CD8-positive, alpha-beta memory T cell (primary cell): Measurements from ENCODE around the gene SYT2. TPM values are rescaled to one million over a fixed set of nuclear protein-coding genes. Genes with fewer than 3 reads are reported as not detected.

Experiments used
- CTCF ChIA-PET: fragments of 350-600 bp; sonication (Branson Sonifier 250); formaldehyde crosslinking; loops from one replicate; lab custom pipeline; 2021; ENCODE audit warnings: antibody characterized with exemption; lab: Charles Lee
- POLR2A ChIA-PET: fragments of 350-600 bp; sonication (Branson Sonifier 250); formaldehyde crosslinking; loops from one replicate; lab custom pipeline; 2021; ENCODE audit warnings: antibody characterized with exemption; lab: Charles Lee
- DNase-seq, 5 donors: peaks; one replicate each; pipeline versions ENCODE4 v3.0.0 to v3.0.0-alpha.2; 2020 to 2022; ENCODE audit warnings: mixed read lengths in 1 of 5
- H3K27ac ChIP-seq: one replicate; pipeline ENCODE4 v1.7.0; 2013; ENCODE audit warnings: low read depth, mild to moderate bottlenecking, low read length, moderate library complexity
- H3K27me3 ChIP-seq: 2 replicates; pipeline ENCODE4 v1.7.0; 2013; ENCODE audit warnings: low read length, mild to moderate bottlenecking; ENCODE audit not compliant: insufficient read depth, poor library complexity, severe bottlenecking
- H3K36me3 ChIP-seq: 2 replicates; pipeline ENCODE4 v1.7.0; 2013; ENCODE audit warnings: mild to moderate bottlenecking, low read length, moderate library complexity; ENCODE audit not compliant: insufficient read depth
- H3K4me1 ChIP-seq: 2 replicates; pipeline ENCODE4 v1.7.0; 2013; ENCODE audit warnings: mild to moderate bottlenecking, low read length, moderate library complexity; ENCODE audit not compliant: insufficient read depth
- H3K4me3 ChIP-seq: 2 replicates; pipeline ENCODE4 v1.7.0; 2013; ENCODE audit warnings: mild to moderate bottlenecking, low read length
- H3K9me3 ChIP-seq: 2 replicates; pipeline ENCODE4 v1.7.0; 2013; ENCODE audit warnings: mild to moderate bottlenecking, low read length
- H3K27ac Mint-ChIP-seq, 8 donors: one replicate each; pipeline ENCODE4 v1.8.0; 2020 to 2021; ENCODE audit warnings: mixed read lengths in 8 of 8, mild to moderate bottlenecking in 6 of 8, inconsistent platforms in 3 of 8, moderate library complexity in 3 of 8
- H3K27me3 Mint-ChIP-seq, 2 donors: one replicate each; pipeline ENCODE4 v1.8.0; 2020 to 2021; ENCODE audit warnings: mixed read lengths in 2 of 2, mild to moderate bottlenecking in 1 of 2, moderate library complexity in 1 of 2
- H3K36me3 Mint-ChIP-seq, 3 donors: one replicate each; pipeline ENCODE4 v1.8.0; 2020 to 2021; ENCODE audit warnings: mixed read lengths in 3 of 3, inconsistent platforms in 1 of 3, mild to moderate bottlenecking in 1 of 3
- H3K4me1 Mint-ChIP-seq, 3 donors: one replicate each; pipeline ENCODE4 v1.8.0; 2020 to 2021; ENCODE audit warnings: mixed read lengths in 3 of 3, inconsistent platforms in 1 of 3, mild to moderate bottlenecking in 1 of 3
- H3K4me3 Mint-ChIP-seq, 7 donors: one replicate each; pipeline ENCODE4 v1.8.0; 2020 to 2021; ENCODE audit warnings: mixed read lengths in 7 of 7, mild to moderate bottlenecking in 6 of 7, moderate library complexity in 4 of 7, inconsistent platforms in 2 of 7
- H3K9me3 Mint-ChIP-seq, 5 donors: one replicate each; pipeline ENCODE4 v1.8.0; 2020 to 2022; ENCODE audit warnings: mixed read lengths in 5 of 5, mild to moderate bottlenecking in 3 of 5, moderate library complexity in 2 of 5, inconsistent platforms in 1 of 5
- polyA plus RNA-seq: library from polyadenylated mRNA; unstranded; fragments of 300-500 nt; fragmentation: Illumina TruSeq; gene quantifications from one replicate; pipeline ENCODE4 v1.2.3, GENCODE V29; 2021
- total RNA-seq, 2 experiments: library from RNA; stranded (reverse); gene quantifications; one replicate each; pipeline ENCODE4 v1.2.3, GENCODE V29; 2021

SYT2 gene
- total and polyA plus RNA-seq, 3 experiments from 2014 or later, result not detected

GRCh38 chr1:202580619-202581018, 129.6 kb downstream of the SYT2 start:
- CTCF ChIA-PET, result no interaction called here
- POLR2A ChIA-PET, result no interaction called here
- H3K9me3 ChIP-seq, result no peaks in the 10 kb centered on the region
- no peaks in the 10 kb centered on the region for H3K4me1 Mint-ChIP-seq
- H3K27me3 Mint-ChIP-seq, result no peaks in the 10 kb centered on the region
- no peaks in the 10 kb centered on the region for H3K4me1 ChIP-seq
- no peak overlapping the region for H3K27ac ChIP-seq
- H3K27me3 ChIP-seq, result no peaks in the 10 kb centered on the region
- no peaks in the 10 kb centered on the region for H3K9me3 Mint-ChIP-seq
- no peak overlapping the region for H3K4me3 ChIP-seq
- peaks cover 3% of the 10 kb centered on the region for H3K36me3 ChIP-seq
- H3K27ac Mint-ChIP-seq, result no peak overlapping the region
- H3K36me3 Mint-ChIP-seq, result peaks cover 7 to 43% (median 26%) of the 10 kb centered on the region in 3 donors
- H3K4me3 Mint-ChIP-seq, result no peak overlapping the region
- no peak for DNase-seq

DNA sequence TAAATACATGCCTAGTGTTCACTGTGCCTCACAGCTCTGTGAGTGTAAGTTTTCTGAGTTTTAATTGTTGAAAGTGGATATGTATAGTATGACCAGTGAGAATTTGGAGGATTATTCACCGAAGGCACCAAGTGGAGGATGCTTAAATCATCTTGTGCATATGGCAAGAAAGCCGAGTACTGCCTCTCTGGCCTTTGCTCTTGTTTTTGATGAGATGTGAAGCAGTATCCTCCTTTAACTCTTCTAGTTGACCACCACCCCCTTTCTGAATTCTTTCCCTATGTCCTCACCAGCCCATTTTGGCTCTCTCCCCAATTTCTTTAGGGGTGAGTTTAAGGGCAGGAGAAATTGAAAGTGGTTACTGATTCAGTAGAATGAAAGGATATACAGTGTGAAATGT, 130.4 kb downstream of the SYT2 start:
- Histone ChIP-seq H3K27ac (no peak overlapping the region), H3K9me3 (no peaks in the 10 kb centered on the region), H3K36me3 (peaks cover 3% of the 10 kb centered on the region), H3K4me1 (no peaks in the 10 kb centered on the region), H3K27me3 (no peaks in the 10 kb centered on the region), H3K4me3 (no peak overlapping the region)
- Mint-ChIP-seq H3K27me3 (no peaks in the 10 kb centered on the region), H3K4me1 (no peaks in the 10 kb centered on the region), H3K9me3 (no peaks in the 10 kb centered on the region), H3K4me3 (no peak overlapping the region), H3K36me3 (peaks cover 7 to 50% (median 29%) of the 10 kb centered on the region in 3 donors), H3K27ac (peak overlapping the region in 1 of 8 donors; percentile 10)
- POLR2A ChIA-PET, result no interaction called here
- CTCF ChIA-PET, result no interaction called here
- no peak for DNase-seq

- no peaks in the 10 kb centered on the region for H3K9me3 ChIP-seq
- H3K4me3 ChIP-seq, result no peak overlapping the region
- H3K4me1 ChIP-seq, result no peaks in the 10 kb centered on the region
- CTCF ChIA-PET, result interaction anchor here (1.0 kb wide), 1 partner anchor 275 kb away, joined by 3 read pairs; no protein-coding TSS in a partner anchor
- no peaks in the 10 kb centered on the region for H3K9me3 Mint-ChIP-seq
- no peaks in the 10 kb centered on the region for H3K4me1 Mint-ChIP-seq
- no peak overlapping the region for H3K27ac Mint-ChIP-seq
- POLR2A ChIA-PET, result no interaction called here
- no peak for DNase-seq
- no peak overlapping the region for H3K4me3 Mint-ChIP-seq
- H3K36me3 Mint-ChIP-seq, result peaks cover 10 to 51% (median 28%) of the 10 kb centered on the region in 3 donors
- H3K27ac ChIP-seq, result no peak overlapping the region
- no peaks in the 10 kb centered on the region for H3K27me3 ChIP-seq
- no peaks in the 10 kb centered on the region for H3K27me3 Mint-ChIP-seq
- H3K36me3 ChIP-seq, result peaks cover 3% of the 10 kb centered on the region
Observed at GRCh38 chr1:202578565-202578964, 131.7 kb downstream of the SYT2 start.

- Histone ChIP-seq H3K27ac (no peak overlapping the region), H3K4me1 (no peaks in the 10 kb centered on the region), H3K4me3 (no peak overlapping the region), H3K9me3 (no peaks in the 10 kb centered on the region), H3K27me3 (no peaks in the 10 kb centered on the region), H3K36me3 (peaks cover 3% of the 10 kb centered on the region)
- Mint-ChIP-seq H3K27me3 (no peaks in the 10 kb centered on the region), H3K4me3 (no peak overlapping the region), H3K9me3 (no peaks in the 10 kb centered on the region), H3K27ac (no peak overlapping the region), H3K36me3 (peaks cover 13 to 54% (median 28%) of the 10 kb centered on the region in 3 donors), H3K4me1 (no peaks in the 10 kb centered on the region)
- POLR2A ChIA-PET, result no interaction called here
- CTCF ChIA-PET, result interaction anchor here (1.0 kb wide), 1 partner anchor 275 kb away, joined by 3 read pairs; no protein-coding TSS in a partner anchor
- no peak for DNase-seq
Observed at GRCh38 chr1:202578001-202578504, 132.2 kb downstream of the SYT2 start.

DNA sequence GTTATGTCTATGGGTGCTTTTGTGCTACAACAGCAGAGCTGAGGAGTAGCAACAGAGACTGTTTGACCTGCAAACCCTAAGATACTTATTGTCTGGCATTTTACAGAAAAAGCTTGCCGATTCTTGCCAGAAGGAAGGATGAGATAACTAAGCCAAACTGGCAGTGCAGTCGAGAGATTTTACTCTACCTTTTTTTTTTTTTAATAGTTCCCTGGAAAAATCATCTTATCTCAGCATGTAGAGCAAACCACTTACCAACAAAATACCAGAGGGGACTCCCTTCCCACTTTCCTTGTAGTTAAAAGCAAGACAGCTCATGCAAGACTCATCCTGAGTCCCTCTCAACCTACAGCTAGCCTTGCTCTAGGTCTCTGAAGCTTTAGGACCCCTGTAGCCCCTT, 132.9 kb downstream of the SYT2 start:
- POLR2A ChIA-PET, result no interaction called here
- DNase-seq, result no peak
- Histone ChIP-seq H3K36me3 (peaks cover 3% of the 10 kb centered on the region), H3K9me3 (no peaks in the 10 kb centered on the region), H3K4me3 (no peak overlapping the region), H3K27ac (no peak overlapping the region), H3K4me1 (no peaks in the 10 kb centered on the region), H3K27me3 (no peaks in the 10 kb centered on the region)
- Mint-ChIP-seq H3K9me3 (no peaks in the 10 kb centered on the region), H3K4me3 (no peak overlapping the region), H3K36me3 (peaks cover 13 to 55% (median 30%) of the 10 kb centered on the region in 3 donors), H3K27me3 (no peaks in the 10 kb centered on the region), H3K27ac (peak overlapping the region in 1 of 8 donors; percentile 37), H3K4me1 (no peaks in the 10 kb centered on the region)
- CTCF ChIA-PET, result no interaction called here

DNA sequence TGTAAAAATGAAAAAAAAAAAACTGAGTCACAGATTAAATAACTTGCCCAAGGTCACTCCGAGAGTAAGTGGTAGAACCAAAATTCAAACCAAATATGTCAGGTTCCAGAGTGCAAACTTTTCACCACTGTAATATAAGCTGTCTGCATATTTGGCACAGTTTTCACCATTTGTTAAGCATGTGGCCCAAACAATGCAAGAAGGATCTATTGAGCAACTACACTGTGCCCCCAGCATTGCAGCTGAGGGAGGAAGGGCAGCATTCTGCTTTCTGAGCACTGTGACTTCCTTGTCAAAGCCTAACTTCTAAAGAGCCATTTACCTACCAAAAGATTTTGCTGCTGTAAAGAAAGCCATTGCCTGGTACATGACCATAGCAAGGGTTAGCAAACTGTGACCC, 133.4 kb downstream of the SYT2 start:
- POLR2A ChIA-PET, result no interaction called here
- Mint-ChIP-seq H3K9me3 (no peaks in the 10 kb centered on the region), H3K36me3 (peaks cover 13 to 52% (median 29%) of the 10 kb centered on the region in 3 donors), H3K4me1 (no peaks in the 10 kb centered on the region), H3K27ac (peak overlapping the region in 1 of 8 donors; percentile 14), H3K27me3 (no peaks in the 10 kb centered on the region), H3K4me3 (no peak overlapping the region)
- CTCF ChIA-PET, result no interaction called here
- Histone ChIP-seq H3K36me3 (peaks cover 3% of the 10 kb centered on the region), H3K27ac (no peak overlapping the region), H3K27me3 (no peaks in the 10 kb centered on the region), H3K4me1 (no peaks in the 10 kb centered on the region), H3K9me3 (no peaks in the 10 kb centered on the region), H3K4me3 (no peak overlapping the region)
- DNase-seq, result no peak

GRCh38 chr1:202575918-202576653, 134.2 kb downstream of the SYT2 start:
- CTCF ChIA-PET, result no interaction called here
- peaks cover 12 to 46% (median 25%) of the 10 kb centered on the region in 3 donors for H3K36me3 Mint-ChIP-seq
- no peak overlapping the region for H3K4me3 Mint-ChIP-seq
- POLR2A ChIA-PET, result no interaction called here
- no peaks in the 10 kb centered on the region for H3K9me3 Mint-ChIP-seq
- H3K4me3 ChIP-seq, result no peak overlapping the region
- H3K4me1 ChIP-seq, result no peaks in the 10 kb centered on the region
- DNase-seq, result no peak
- no peaks in the 10 kb centered on the region for H3K4me1 Mint-ChIP-seq
- no peak overlapping the region for H3K27ac Mint-ChIP-seq
- H3K27me3 Mint-ChIP-seq, result no peaks in the 10 kb centered on the region
- peaks cover 3% of the 10 kb centered on the region for H3K36me3 ChIP-seq
- H3K27me3 ChIP-seq, result no peaks in the 10 kb centered on the region
- no peaks in the 10 kb centered on the region for H3K9me3 ChIP-seq
- no peak overlapping the region for H3K27ac ChIP-seq

GRCh38 chr1:202572867-202573266, 137.4 kb downstream of the SYT2 start:
- Histone ChIP-seq H3K4me1 (no peaks in the 10 kb centered on the region), H3K36me3 (no peaks in the 10 kb centered on the region), H3K27me3 (no peaks in the 10 kb centered on the region), H3K4me3 (no peak overlapping the region), H3K27ac (no peak overlapping the region), H3K9me3 (no peaks in the 10 kb centered on the region)
- no peak for DNase-seq
- Mint-ChIP-seq H3K27ac (no peak overlapping the region), H3K4me1 (no peaks in the 10 kb centered on the region), H3K9me3 (no peaks in the 10 kb centered on the region), H3K4me3 (no peak overlapping the region), H3K36me3 (peaks cover 6 to 51% (median 30%) of the 10 kb centered on the region in 3 donors), H3K27me3 (no peaks in the 10 kb centered on the region)
- ChIA-PET POLR2A (no interaction called here), CTCF (interaction anchor here (1.1 to 1.2 kb wide), 2 partner anchors 11 to 108 kb away, joined by 3 to 4 read pairs; no protein-coding TSS in a partner anchor)
